ENCODE measurements around the gene PCTP. TPM values are rescaled to one million over a fixed set of nuclear protein-coding genes. Genes with fewer than 3 reads are reported as not detected.
A peak's percentile ranks its signal among the peaks of the same experiment; 100 is the strongest.

PCTP gene
- total RNA-seq, 1 donor from 2014 or later = 28.1 TPM

- Histone ChIP-seq H3K9me3 (no peaks in the 10 kb centered on the region), H3K27me3 (ENCODE audit: low read depth) (no peaks in the 10 kb centered on the region), H3K27ac (no peak overlapping the region), H3K4me3 (no peak overlapping the region), H3K4me1 (no peaks in the 10 kb centered on the region), H3K36me3 (no peaks in the 10 kb centered on the region)
- DNase-seq (no peak), ATAC-seq (no peak)
- intact Hi-C loops (cut with DNase I) = no loop called here
- no peak for TF ChIP-seq CTCF (IDR thresholded peaks at IDR 0.05)
Measured at GRCh38 chr17:55813944-55814343, 63.1 kb downstream of the PCTP start.

GRCh38 chr17:55814377-55814776 lies 63.5 kb downstream of the PCTP start:
- Histone ChIP-seq H3K36me3 (no peaks in the 10 kb centered on the region), H3K4me3 (no peak overlapping the region), H3K9me3 (no peaks in the 10 kb centered on the region), H3K27ac (no peak overlapping the region), H3K27me3 (ENCODE audit: low read depth) (no peaks in the 10 kb centered on the region), H3K4me1 (no peaks in the 10 kb centered on the region)
- ATAC-seq (peak; percentile 28 to 47), DNase-seq (no peak)
- TF ChIP-seq CTCF (IDR thresholded peaks at IDR 0.05) = no peak
- intact Hi-C loops (cut with DNase I) = no loop called here

GRCh38 chr17:55816532-55817396 lies 65.9 kb downstream of the PCTP start:
- Histone ChIP-seq H3K9me3 (no peaks in the 10 kb centered on the region), H3K4me1 (no peaks in the 10 kb centered on the region), H3K36me3 (no peaks in the 10 kb centered on the region), H3K27me3 (ENCODE audit: low read depth) (no peaks in the 10 kb centered on the region), H3K4me3 (no peak overlapping the region), H3K27ac (no peak overlapping the region)
- ATAC-seq (no peak), DNase-seq (no peak)
- intact Hi-C loops (cut with DNase I) = no loop called here
- TF ChIP-seq CTCF (IDR thresholded peaks at IDR 0.05) = no peak

GRCh38 chr17:55817397-55817709 lies 66.5 kb downstream of the PCTP start:
- Histone ChIP-seq H3K4me1 (no peaks in the 10 kb centered on the region), H3K4me3 (no peak overlapping the region), H3K27me3 (ENCODE audit: low read depth) (no peaks in the 10 kb centered on the region), H3K36me3 (no peaks in the 10 kb centered on the region), H3K27ac (no peak overlapping the region), H3K9me3 (no peaks in the 10 kb centered on the region)
- TF ChIP-seq CTCF (IDR thresholded peaks at IDR 0.05) = no peak
- DNase-seq (no peak), ATAC-seq (no peak)
- intact Hi-C loops (cut with DNase I) = no loop called here

GRCh38 chr17:55818026-55818425 lies 67.2 kb downstream of the PCTP start:
- intact Hi-C loops (cut with DNase I) = no loop called here
- H3K4me3 ChIP-seq = no peak overlapping the region
- no peaks in the 10 kb centered on the region for H3K4me1 ChIP-seq
- ATAC-seq = no peak
- DNase-seq = no peak
- H3K9me3 ChIP-seq = no peaks in the 10 kb centered on the region
- no peaks in the 10 kb centered on the region for H3K36me3 ChIP-seq
- H3K27me3 ChIP-seq (ENCODE audit: low read depth) = no peaks in the 10 kb centered on the region
- no peak for TF ChIP-seq CTCF (IDR thresholded peaks at IDR 0.05)
- H3K27ac ChIP-seq = no peak overlapping the region

Measured in lower lobe of right lung (tissue), 2 donors.